ENCODE data around the gene ZNF620. TPM values are rescaled to one million over a fixed set of nuclear protein-coding genes. Genes with fewer than 3 reads are reported as not detected.

Gene ZNF620
- total RNA-seq, 1 experiment from 2014 or later = 27.1 TPM

- no peak overlapping the region for H4K8ac ChIP-seq (replicated peaks; ENCODE audit: insufficient read length, low read depth, low read length)
- no peak overlapping the region for H2AFZ ChIP-seq (ENCODE audit: low read length)
- H3K4me2 ChIP-seq (ENCODE audit: insufficient read depth, insufficient read length, low read length) = no peak overlapping the region
- peaks cover 21 to 24% of the 10 kb centered on the region in 2 experiments for H3K9me3 Mint-ChIP-seq
- no peak overlapping the region for H3K4ac ChIP-seq (ENCODE audit: low read depth, low read length)
- no peaks in the 10 kb centered on the region for H3K27me3 ChIP-seq (ENCODE audit: insufficient read depth, low read length)
- no peak overlapping the region for H3K56ac ChIP-seq (ENCODE audit: insufficient read length, low read depth, low read length)
- no peaks in the 10 kb centered on the region for H3K79me2 ChIP-seq (ENCODE audit: insufficient read depth, low read length)
- peaks cover 10 to 18% of the 10 kb centered on the region in 2 experiments for H3K4me1 Mint-ChIP-seq
- H3K18ac ChIP-seq (ENCODE audit: insufficient read length, low read depth, low read length) = no peak overlapping the region
- H2BK20ac ChIP-seq (ENCODE audit: low read depth, low read length, poor library complexity, severe bottlenecking) = no peak overlapping the region
- no peaks in the 10 kb centered on the region for H3K79me1 ChIP-seq (ENCODE audit: insufficient read depth, low read depth, low read length, poor library complexity, severe bottlenecking)
- no peak overlapping the region for H2BK120ac ChIP-seq (ENCODE audit: low read depth, low read length, poor library complexity, severe bottlenecking)
- DNase-seq = no peak
- no peak overlapping the region for H4K5ac ChIP-seq (ENCODE audit: insufficient read length, low read depth, low read length)
- peaks cover 25 to 31% (median 29%) of the 10 kb centered on the region in 3 experiments for H3K36me3 Mint-ChIP-seq (ENCODE audit: insufficient read depth in 1 of 3, low read depth in 3 of 3)
- H3K27ac ChIP-seq (ENCODE audit: insufficient read length, low read depth, low read length) = no peak overlapping the region
- H3K9ac ChIP-seq (ENCODE audit: extremely low read depth, insufficient read length, low read length) = no peak overlapping the region
- H4K91ac ChIP-seq (ENCODE audit: insufficient read length, low read depth, low read length) = no peak overlapping the region
- H3K23ac ChIP-seq (ENCODE audit: insufficient read length, low read depth, low read length) = no peak overlapping the region
- H3K4me1 ChIP-seq (ENCODE audit: insufficient read depth, low read length) = no peaks in the 10 kb centered on the region
- peaks cover 18% of the 10 kb centered on the region for H3K9me3 ChIP-seq (ENCODE audit: control insufficient read depth, low read depth, low read length)
- TF ChIP-seq, protein P1, sequence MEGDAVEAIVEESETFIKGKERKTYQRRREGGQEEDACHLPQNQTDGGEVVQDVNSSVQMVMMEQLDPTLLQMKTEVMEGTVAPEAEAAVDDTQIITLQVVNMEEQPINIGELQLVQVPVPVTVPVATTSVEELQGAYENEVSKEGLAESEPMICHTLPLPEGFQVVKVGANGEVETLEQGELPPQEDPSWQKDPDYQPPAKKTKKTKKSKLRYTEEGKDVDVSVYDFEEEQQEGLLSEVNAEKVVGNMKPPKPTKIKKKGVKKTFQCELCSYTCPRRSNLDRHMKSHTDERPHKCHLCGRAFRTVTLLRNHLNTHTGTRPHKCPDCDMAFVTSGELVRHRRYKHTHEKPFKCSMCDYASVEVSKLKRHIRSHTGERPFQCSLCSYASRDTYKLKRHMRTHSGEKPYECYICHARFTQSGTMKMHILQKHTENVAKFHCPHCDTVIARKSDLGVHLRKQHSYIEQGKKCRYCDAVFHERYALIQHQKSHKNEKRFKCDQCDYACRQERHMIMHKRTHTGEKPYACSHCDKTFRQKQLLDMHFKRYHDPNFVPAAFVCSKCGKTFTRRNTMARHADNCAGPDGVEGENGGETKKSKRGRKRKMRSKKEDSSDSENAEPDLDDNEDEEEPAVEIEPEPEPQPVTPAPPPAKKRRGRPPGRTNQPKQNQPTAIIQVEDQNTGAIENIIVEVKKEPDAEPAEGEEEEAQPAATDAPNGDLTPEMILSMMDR (conservative IDR thresholded peaks at IDR 0.05) = no peak
- no peaks in the 10 kb centered on the region for H4K20me1 ChIP-seq (ENCODE audit: control insufficient read depth, insufficient read depth, insufficient read length)
- no peak overlapping the region for H2BK12ac ChIP-seq (ENCODE audit: insufficient read length, low read depth, low read length)
- H2AK5ac ChIP-seq (ENCODE audit: insufficient read length, low read length) = no peak overlapping the region
- H2BK15ac ChIP-seq (ENCODE audit: low read depth, low read length) = no peak overlapping the region
- H3K4me3 Mint-ChIP-seq = no peak overlapping the region
- H3K14ac ChIP-seq (ENCODE audit: insufficient read depth, low read length) = no peak overlapping the region
- H3T11ph ChIP-seq (ENCODE audit: low read length) = no peak overlapping the region
- H2BK5ac ChIP-seq (ENCODE audit: insufficient read length, low read length) = no peak overlapping the region
- WGBS (ENCODE audit: extremely low coverage, insufficient read length, low lambda C conversion rate) = no CpG with 5 or more reads among the region's 5 CpGs
- H3K27ac Mint-ChIP-seq = no peak overlapping the region
- H3K23me2 ChIP-seq (ENCODE audit: insufficient read length, low read depth, low read length, poor library complexity, severe bottlenecking) = no peaks in the 10 kb centered on the region
- H3K27me3 Mint-ChIP-seq (ENCODE audit: low read depth) = no peaks in the 10 kb centered on the region; the same call in 1 of the 2 replicates
Measured at GRCh38 chr3:40490916-40491315, 14.9 kb upstream of the ZNF620 start.

Data from H9 (cell line).